Omental fat pad (tissue), 4 donors: ENCODE data around the gene PYGO2. TPM values are rescaled to one million over a fixed set of nuclear protein-coding genes. Genes with fewer than 3 reads are reported as not detected.

Experiments used
- ATAC-seq: fragments of 150-250 bp; one replicate; pipeline ENCODE4 v1.9.1; 2016; ENCODE audit warnings: mild to moderate bottlenecking, moderate library complexity; ENCODE audit not compliant: low FRiP score
- DNase-seq: peaks from one replicate; pipeline ENCODE4 v3.0.0-alpha.2; 2019; ENCODE audit warnings: low spot score
- total RNA-seq, 4 donors: library from RNA; depleted of rRNA; stranded (reverse); fragments of >200 nt; gene quantifications; one replicate each; pipeline ENCODE4 v1.1.0, GENCODE V29; 2016
- TF ChIP-seq, protein P1 (sequence below), 3 donors: fragments of 450-650 bp; IDR thresholded peaks; one replicate each; pipeline ENCODE4 v1.5.1; 2016 to 2017; ENCODE audit warnings: antibody characterized with exemption in 3 of 3, mild to moderate bottlenecking in 3 of 3, moderate library complexity in 2 of 3

The PYGO2 gene
- total RNA-seq, 4 donors from 2014 or later: 10.2 to 21.2 (median 15.9) TPM

DNA sequence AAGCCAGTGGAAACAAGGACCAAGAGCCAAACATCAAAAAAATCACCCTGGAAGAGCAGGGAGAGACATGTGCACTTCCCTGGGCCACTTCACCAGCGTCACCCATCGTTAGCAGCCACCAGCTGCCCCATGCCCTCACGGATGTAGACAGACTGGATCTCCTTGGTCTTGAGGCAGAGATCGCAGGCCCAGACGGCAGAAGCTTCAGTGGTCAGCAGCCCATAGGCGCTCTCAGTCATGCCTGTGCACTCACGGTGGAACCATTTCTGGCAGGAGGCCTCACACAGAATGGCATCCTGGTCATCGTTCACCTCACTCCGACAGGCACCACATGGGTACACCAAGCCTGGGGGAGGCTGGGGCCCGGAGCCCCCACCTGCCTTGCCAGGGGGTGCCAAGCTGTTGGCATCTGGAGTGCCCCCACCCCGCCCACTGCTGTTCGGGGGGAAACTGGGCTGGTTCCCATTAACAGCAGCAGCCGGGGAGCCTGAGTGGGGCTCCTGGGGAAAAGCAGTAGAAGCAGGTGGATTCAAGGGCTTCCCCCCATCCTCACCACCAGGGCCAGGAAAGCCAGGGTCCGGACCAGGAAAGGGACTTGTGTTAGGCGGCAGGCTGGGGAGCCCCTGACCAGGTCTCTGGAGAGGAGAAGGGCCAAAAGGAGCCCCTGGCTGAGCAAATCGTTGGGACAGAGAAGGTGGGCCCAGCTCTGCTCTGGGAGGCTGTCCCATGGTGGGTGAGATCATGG is 2.7 kb downstream of the PYGO2 start:
- DNase-seq: no peak
- no peak for ATAC-seq
- TF ChIP-seq, protein P1, sequence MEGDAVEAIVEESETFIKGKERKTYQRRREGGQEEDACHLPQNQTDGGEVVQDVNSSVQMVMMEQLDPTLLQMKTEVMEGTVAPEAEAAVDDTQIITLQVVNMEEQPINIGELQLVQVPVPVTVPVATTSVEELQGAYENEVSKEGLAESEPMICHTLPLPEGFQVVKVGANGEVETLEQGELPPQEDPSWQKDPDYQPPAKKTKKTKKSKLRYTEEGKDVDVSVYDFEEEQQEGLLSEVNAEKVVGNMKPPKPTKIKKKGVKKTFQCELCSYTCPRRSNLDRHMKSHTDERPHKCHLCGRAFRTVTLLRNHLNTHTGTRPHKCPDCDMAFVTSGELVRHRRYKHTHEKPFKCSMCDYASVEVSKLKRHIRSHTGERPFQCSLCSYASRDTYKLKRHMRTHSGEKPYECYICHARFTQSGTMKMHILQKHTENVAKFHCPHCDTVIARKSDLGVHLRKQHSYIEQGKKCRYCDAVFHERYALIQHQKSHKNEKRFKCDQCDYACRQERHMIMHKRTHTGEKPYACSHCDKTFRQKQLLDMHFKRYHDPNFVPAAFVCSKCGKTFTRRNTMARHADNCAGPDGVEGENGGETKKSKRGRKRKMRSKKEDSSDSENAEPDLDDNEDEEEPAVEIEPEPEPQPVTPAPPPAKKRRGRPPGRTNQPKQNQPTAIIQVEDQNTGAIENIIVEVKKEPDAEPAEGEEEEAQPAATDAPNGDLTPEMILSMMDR (IDR thresholded peaks at IDR 0.05): no peak

DNA sequence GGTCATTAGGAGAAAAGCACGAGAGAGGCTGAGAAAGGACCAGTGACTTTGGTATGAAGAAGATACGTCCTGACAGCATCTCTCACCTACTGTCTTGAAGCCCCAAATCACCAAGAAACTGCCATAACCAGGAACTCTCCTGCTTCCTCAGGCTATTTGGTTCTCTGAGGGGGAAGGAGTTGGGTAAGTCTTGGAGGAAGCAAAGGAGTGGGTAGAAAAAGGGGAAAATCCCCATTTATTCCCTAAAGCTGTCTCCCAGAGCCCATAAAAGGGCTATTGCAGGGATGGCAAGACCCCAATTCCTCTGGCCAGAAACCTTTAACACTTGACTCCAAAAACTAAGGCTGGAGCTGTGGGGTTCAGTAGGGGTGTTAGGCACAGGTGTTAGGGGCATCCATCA is 3.5 kb downstream of the PYGO2 start:
- DNase-seq: no peak
- TF ChIP-seq, protein P1 (IDR thresholded peaks at IDR 0.05): no peak
- ATAC-seq: no peak

DNA sequence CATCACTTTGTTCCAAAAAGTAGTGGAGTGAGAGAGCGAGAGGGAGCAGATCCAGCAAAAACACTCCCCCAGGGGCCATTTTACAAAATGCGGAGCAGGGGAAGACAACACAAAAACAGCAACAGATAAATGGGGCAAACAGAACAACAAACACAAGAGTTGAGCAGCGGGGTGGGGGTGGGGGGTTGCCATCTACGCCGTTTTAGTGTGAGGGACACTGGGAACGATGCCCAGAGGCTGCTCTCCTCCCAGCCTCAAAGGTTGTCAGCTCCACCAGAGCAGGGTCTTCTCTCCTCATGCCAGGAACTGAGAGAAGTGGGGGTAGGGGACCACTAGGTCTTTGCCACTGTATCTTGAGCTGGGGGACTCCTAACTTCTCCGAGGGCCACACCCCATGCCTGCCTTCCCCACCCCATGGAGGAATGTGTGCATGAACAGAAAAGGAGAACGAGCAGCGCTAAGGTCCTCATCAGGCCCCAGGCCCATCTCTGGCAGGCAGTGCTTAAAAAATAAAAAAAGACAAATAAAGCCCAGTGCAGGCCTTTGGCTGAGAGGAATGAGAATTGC is 4.4 kb downstream of the PYGO2 start:
- DNase-seq: no peak
- no peak for ATAC-seq
- TF ChIP-seq, protein P1 (IDR thresholded peaks at IDR 0.05): no peak

DNA sequence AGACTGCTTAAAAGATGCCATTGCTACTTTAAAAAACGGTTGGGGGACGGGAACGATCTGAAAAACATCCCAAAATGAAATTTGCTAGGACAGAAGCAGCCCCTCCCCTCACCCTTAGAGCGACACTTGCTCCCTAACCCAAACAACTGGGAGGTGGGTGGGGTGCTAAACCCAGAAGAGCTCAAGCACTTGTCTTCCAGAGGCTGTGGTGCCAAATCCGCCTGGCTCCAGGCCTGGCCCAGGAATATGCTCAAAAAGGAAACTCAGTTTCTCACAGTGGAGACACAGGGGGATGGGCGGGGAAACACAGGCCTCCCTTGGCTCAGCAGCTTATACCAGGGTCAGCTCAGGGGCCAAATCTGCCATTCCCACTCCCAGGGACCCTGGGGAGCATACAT is 5.0 kb downstream of the PYGO2 start:
- no peak for ATAC-seq
- TF ChIP-seq, protein P1 (IDR thresholded peaks at IDR 0.05): no peak

DNA sequence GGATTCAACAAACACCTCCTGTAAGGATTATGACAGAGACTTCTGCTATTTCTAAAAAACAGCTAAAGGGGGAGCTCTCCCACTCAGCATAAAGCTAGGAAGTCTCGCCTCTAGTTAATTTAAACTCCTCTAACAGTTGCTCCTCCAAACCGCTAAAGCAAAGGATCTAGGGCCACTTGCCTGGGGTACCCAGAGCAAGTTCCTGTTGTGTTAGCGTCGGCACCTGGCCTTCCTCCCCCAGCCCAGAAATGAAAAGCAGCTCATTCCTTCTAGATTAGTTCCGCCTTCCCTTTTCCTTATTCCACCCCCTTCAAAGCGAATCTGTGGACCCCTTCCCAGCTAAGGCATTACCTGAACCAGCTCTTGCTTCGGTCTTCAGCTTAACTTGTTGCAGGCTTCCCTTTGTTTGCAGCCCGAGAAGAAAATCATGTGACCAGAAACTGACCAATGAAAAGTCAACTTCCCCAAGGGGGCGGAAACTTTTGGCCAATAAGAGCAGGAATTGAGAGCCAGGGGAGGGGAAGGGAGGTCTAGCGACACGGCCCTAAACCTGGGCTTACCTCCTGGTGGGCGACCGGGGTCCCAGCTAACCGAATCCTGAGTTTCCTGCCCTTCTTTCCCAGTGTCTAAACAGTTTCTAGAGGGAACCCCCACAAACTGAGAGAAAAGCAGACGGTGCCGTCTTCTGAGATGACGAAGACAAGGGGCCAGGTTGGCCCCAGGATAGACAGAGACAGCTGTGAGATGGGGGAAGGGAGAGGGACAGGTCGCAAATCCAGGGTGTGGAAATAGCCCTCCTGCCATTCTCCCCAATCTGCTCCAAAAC is 5.7 kb downstream of the PYGO2 start, which contains the start of gene PBXIP1:
Gene PBXIP1, minus strand, starts transcription at position 382 of the 826 bp plus-strand sequence. CDS start 2,378 bp downstream, outside the sequence.
- no peak for DNase-seq
- TF ChIP-seq, protein P1 (IDR thresholded peaks at IDR 0.05): no peak
- ATAC-seq: peak; percentile 69

More for the DNA sequence above, 5.0 kb downstream of the PYGO2 start:
- DNase-seq: no peak

DNA sequence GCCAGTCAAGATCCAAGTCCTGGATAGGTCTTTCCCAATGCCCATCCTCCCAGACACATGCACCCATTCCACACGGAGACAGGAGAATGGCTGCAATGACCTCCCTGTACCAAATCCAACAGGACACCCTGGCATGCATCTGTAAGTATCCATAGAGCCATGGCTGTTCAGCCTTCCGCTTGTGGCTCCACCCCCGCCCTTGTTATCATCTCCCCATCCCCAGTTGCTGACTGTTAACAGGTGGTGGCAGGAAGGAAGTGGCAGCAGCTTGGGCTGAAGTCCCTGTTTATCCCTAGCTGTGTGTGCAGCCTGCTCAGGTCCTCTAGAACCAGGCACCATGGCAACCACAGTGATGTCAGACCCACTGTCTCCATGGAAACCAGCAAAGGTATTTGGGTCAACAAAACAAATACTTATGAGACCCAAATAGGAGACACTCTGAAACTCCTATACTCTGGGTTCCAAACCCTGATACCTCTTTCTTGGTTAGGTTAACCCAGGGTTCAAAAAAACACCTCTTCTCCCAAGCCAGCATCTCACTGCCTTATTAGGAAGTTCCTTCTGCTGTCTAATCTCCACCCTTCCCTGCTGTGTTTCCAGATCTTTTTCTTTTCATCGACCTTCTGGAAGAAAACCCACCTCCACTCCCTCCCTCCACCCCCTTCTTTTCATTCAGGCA is 6.4 kb downstream of the PYGO2 start:
- TF ChIP-seq, protein P1 (IDR thresholded peaks at IDR 0.05): no peak
- DNase-seq (no peak), ATAC-seq (peak; percentile 1)
